D721Med (cell line): ENCODE data around the gene ZBTB7C.

Experiments
- DNase-seq: peaks from one replicate; pipeline ENCODE4 v3.0.0; 2011; ENCODE audit warnings: low spot score; ENCODE audit not compliant: insufficient read length
- FAIRE-seq: peaks from 2 replicates; lab custom pipeline; 2011; peaks lifted over from hg19 to GRCh38; lab: Jason Lieb, UNC
- TF ChIP-seq, protein P1 (sequence below): IDR thresholded peaks from 2 replicates; pipeline ENCODE4 v1.5.1; 2012; ENCODE audit warnings: mild to moderate bottlenecking, control low read depth; ENCODE audit not compliant: insufficient read depth; ENCODE audit errors: missing control alignments

Gene ZBTB7C

DNA sequence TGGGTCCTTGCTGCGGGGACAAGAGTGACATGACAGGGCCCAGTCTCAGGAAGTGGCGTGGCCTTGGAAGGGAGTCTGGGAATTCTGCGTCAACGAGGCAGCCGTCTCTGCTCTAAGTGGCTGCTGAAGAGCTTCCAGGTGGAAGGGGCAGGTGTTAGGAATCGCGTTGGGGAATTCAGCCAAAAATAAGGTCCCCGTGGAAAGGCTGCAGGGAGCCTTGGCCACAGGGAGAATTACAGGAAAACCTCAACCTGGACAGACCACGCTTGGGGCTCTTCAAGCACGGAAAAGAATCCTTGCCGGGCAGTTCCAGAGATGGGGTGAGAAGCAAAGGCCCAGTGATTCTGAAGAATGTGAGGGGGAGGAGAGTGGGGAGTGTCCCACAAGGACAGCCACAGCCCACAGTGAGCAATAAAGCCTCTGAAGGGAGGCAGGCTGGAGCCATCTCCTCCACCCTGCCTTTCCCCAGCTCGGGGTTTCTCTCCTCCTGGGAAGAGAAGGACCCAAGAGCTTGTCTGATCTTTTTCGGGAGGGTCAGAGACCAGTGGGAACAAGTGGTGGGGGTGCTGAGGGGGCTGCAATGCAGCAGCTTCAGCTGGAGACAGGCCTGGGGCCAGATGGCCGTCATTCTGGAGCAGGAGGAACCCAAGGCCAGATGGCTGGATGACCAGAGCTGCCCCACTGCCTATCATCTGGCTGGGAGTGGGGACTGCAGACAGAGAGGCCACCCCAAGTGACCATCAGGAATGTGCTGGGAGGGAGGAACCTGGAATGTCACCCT is 372.4 kb downstream of the ZBTB7C start:
- TF ChIP-seq, protein P1, sequence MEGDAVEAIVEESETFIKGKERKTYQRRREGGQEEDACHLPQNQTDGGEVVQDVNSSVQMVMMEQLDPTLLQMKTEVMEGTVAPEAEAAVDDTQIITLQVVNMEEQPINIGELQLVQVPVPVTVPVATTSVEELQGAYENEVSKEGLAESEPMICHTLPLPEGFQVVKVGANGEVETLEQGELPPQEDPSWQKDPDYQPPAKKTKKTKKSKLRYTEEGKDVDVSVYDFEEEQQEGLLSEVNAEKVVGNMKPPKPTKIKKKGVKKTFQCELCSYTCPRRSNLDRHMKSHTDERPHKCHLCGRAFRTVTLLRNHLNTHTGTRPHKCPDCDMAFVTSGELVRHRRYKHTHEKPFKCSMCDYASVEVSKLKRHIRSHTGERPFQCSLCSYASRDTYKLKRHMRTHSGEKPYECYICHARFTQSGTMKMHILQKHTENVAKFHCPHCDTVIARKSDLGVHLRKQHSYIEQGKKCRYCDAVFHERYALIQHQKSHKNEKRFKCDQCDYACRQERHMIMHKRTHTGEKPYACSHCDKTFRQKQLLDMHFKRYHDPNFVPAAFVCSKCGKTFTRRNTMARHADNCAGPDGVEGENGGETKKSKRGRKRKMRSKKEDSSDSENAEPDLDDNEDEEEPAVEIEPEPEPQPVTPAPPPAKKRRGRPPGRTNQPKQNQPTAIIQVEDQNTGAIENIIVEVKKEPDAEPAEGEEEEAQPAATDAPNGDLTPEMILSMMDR, result no peak
- DNase-seq, result no peak
- FAIRE-seq, result no peak

DNA sequence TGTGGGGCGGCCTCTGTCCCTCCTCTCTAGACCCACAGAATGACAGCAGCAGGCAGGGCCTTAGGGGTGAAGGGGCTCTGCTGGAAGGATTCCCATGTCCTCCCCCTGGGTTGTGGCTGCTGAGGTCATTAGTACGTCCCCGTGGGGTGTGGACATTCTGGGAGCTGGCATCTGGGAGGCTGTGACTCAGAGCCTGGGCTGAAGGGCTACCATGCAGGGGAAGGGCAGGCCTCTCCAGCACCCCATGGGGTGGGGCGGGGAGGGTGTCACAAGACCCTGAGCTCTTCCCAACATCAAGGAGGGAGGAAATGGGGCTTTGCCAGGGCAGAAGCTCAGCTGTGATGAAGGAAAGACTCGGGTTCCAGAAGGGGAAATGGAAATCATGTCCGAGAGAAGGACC is 373.0 kb downstream of the ZBTB7C start:
- DNase-seq, result no peak
- no peak for FAIRE-seq
- TF ChIP-seq, protein P1, result no peak

DNA sequence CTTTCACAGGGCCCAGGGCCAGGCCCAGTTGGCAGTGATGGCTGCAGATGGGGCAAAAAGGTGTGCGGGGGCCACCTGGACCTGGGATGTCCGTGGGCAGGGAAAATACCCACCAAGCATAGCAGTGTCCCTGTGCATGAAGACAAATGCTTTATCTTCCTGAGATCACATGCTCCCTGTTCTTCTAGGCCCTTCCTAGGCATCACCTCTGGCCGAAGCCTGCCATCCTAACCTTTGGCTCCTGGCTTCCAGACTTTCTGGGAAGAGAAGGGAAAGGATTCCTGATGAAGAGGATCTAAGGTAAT is 373.7 kb downstream of the ZBTB7C start:
- FAIRE-seq (no peak), DNase-seq (no peak)
- TF ChIP-seq, protein P1, result no peak

DNA sequence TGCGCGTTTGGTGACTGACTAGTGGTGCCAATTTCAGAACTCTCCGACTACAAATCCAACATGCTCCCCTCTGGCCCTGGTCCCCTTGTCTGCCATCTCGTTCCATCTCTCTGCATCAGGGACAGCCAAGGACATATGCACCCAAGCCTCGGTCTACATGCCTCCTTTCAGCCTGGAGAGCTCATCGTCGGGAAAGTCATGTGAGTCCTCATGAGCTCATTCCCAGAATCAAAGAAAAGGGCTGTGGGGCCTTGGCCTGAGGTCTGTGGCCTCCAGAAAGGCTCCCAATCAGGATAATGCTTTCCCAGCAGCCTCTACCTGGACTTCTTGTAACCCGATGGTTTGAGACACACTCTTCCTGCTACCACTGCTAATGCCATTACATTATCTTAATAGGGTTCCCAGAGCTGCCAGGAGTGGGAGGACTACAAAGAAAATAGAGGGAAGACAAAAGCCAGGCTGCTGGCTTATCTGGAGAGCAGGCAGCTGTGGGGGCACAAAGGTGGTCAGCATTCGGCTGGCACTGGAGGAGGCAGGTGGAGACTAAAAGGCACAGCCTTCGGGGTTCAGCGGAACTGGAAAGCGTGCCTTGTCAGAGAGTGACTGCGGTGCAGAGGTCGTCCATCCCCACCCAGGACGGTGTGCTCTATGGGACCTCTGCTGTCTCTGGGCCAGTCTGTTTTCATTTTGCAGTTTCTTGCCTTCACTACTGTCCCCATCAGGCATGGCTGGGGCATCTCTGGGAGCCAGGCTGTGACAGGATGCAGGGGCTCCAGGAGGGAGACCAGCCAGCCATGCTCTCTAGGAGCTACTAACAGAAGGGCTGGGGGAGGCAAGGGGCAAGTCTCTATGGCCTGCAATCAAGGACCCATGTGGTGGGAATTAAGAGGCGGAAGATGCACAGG is 374.3 kb downstream of the ZBTB7C start:
- DNase-seq (no peak), FAIRE-seq (no peak)
- TF ChIP-seq, protein P1, result no peak

DNA sequence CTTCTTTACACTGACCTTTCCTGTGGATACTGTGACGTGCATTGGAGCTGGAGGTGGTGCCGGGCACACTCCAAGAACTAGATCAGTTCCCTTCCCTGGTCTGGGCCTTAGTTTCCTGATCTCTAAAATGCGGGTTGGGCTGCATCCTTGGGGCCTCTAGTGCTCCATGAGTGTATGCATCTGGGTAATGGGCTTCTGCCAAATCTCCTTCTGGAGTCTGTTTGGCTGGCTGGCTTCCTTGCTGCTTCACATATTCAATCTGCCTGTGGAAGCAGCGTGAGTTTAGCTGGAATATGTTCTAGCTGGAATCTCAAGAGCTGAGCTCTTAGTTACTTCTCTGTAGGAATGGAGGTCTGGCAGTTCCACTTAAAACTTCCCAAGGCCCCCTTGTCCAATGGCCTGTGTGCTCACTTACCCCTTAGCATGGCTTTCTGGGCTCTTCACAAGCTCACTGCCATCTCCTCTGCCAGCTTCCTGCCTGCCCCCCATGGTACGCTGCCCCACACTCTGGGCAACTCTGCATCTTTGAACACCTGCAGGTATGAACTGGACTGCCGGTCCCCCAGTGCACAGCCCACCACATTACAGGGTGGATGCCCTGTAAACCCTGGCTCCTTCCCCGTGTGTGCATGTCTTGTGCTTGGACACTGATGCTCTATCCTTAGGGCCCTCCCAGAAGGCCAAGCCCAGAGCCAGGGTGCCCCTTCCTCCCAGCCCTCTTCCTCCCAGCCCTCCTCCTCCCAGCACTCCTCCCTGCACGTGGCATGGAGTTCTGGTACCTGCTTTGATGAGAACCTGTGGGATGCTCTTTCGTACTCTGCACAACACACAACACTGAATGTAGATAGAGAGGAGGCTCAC is 375.2 kb downstream of the ZBTB7C start:
- FAIRE-seq (no peak), DNase-seq (no peak)
- TF ChIP-seq, protein P1, result no peak

DNA sequence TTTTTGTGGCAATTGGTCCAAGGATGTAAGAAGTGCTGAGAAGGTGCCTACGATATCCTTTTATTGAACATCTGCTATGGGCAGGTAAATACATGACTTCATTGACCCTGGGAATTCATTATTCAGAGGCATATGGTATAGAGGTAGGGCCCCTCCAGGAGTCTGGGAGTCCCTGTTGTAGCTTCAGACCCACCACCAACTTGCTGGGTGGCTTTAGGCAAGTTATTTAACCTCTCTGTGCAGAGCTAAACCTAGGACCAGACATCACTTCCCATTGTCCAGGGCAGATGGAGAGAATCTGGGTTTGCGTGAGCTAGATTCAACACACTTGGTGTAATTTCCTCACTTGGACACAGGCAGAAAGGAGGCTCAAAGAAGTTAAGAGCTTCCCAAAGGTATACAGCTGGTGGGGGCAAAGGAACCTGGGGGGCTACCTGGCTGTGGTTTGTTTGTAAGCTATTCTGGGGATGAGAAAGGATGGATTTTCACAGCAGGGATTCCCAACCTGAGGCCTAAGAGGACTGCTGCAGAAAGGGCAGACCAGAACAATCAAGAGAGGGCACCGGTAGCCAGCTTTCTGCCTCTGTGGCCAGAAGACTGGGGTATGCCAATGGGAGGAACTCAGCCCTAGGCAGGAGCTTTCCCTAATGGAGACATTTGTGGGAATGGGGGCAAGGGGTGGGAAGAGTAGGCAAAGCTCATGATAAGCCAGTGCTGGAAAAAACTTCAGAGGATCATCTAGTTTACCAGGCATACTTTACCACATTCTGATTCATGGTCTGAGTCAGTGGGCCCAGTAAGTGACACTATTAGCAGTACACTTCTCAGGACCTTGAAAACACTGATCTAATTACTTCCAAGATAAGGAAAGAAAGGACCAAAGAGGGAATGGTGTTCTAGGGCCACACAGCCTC is 376.1 kb downstream of the ZBTB7C start:
- DNase-seq (no peak), FAIRE-seq (no peak)
- TF ChIP-seq, protein P1, result no peak
